Subcutaneous adipose tissue (tissue), 4 donors: ENCODE data around the gene BTBD7. TPM values are rescaled to one million over a fixed set of nuclear protein-coding genes. Genes with fewer than 3 reads are reported as not detected.

Source experiments
- total RNA-seq, 4 donors: library from RNA; depleted of rRNA; stranded (reverse); fragments of >200 nt; gene quantifications; one replicate each; pipeline ENCODE4 v1.1.0, GENCODE V29; 2016
- TF ChIP-seq, protein P1 (sequence below): fragments of 450-650 bp; IDR thresholded peaks from one replicate; pipeline ENCODE4 v1.5.1; 2016; ENCODE audit warnings: low read depth, mild to moderate bottlenecking, control low read depth, antibody characterized with exemption, moderate library complexity

BTBD7 gene
- total RNA-seq, 4 donors from 2014 or later = 20.1 to 37.0 (median 23.7) TPM

DNA sequence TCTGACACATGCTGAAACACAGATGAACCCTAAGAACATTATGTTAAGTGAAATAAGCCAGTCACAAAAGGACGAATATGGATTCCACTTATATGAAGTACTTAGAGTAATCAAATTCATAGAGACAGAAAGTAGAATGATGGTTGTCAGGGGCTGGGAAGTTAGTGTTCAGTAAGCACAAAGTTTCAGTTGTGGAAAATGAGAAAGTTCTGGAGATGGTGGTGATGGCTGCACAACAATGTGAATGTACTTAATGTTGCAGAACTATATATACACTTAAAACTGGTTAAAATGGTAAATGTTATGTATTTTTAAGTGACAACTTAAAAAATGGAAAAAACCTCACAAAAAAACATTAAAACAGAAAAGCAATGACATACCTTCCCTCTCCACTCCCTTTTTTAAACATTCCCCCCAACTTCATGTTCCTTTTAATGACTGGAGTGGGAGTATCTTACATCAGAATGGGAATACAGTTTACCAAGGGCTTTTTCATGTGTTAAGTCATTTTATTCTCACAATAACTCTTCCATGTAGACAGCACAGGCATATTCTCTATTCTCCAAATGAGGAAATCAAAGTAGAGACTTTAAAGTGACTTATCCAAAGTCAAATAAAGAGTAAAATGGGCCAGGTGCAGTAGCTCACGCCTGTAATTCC, 24.0 kb downstream of the BTBD7 start:
- TF ChIP-seq, protein P1, sequence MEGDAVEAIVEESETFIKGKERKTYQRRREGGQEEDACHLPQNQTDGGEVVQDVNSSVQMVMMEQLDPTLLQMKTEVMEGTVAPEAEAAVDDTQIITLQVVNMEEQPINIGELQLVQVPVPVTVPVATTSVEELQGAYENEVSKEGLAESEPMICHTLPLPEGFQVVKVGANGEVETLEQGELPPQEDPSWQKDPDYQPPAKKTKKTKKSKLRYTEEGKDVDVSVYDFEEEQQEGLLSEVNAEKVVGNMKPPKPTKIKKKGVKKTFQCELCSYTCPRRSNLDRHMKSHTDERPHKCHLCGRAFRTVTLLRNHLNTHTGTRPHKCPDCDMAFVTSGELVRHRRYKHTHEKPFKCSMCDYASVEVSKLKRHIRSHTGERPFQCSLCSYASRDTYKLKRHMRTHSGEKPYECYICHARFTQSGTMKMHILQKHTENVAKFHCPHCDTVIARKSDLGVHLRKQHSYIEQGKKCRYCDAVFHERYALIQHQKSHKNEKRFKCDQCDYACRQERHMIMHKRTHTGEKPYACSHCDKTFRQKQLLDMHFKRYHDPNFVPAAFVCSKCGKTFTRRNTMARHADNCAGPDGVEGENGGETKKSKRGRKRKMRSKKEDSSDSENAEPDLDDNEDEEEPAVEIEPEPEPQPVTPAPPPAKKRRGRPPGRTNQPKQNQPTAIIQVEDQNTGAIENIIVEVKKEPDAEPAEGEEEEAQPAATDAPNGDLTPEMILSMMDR = no peak

DNA sequence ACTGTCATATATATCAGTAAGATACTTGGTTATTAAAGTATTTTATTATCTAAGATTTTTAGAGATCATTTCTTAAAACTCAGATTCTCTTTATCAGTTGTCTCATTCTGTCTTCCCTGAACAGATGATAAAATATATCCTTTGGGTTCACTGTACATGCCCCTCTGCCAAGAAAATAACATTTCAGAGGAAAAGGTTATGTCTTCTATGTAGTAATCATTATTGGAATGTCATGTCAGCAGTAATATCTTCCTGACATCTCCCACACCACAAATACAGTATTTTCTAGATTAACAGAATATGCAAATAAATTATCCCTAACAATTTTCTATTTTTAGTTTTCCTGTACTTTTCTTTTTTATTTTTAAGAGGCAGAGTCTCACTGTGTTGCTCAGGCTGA, 26.0 kb downstream of the BTBD7 start:
- TF ChIP-seq, protein P1 = no peak

DNA sequence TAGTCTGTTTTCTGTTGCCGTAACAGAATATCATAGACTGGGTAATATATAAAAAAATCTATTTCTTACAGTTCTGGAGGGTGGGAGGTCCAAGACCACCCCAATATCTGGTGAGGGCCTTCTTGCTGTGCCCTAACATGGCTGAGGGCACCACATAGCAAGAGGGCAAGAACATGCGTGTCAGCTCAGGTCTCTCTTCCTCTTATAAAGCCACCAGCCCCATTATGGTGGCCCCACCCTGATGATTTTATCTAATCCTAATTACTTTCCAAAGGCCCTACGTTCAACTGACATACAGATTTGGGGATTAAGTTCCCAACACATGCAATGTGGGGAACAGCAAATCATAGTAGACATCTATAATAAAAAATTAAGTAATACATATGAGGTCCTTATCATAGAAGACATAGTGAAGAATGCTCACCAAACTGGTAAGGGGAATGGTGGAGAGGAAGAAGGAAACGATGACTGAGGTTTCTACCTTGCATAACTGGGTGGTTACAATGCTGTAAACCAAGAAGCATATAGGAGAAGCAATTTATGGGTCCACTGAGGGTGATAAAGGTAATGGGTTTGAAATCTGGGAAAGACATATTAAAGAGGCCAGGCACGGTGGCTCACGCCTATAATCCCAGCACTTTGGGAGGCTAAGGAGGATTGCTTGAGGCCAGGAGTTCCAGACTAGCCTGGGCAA, 27.0 kb downstream of the BTBD7 start:
- TF ChIP-seq, protein P1 = no peak

DNA sequence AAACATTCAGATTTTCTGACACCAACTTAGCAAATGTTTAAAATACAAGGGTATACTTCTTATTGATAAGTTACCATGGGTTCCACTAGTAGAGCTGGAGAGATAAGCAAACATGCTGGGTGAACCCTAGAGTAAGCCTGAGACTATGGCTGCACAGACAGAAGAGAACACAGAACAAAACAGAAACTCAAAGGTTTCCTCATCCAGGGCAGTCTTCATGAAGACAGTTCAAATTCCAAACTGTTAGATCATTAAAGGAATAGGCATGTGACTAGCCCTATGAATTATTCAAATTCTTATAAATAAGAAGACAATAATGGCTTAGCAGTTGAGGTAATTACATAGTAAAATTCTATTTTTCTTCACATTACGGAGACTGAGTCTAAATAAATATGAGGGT, 28.1 kb downstream of the BTBD7 start:
- TF ChIP-seq, protein P1 = no peak

DNA sequence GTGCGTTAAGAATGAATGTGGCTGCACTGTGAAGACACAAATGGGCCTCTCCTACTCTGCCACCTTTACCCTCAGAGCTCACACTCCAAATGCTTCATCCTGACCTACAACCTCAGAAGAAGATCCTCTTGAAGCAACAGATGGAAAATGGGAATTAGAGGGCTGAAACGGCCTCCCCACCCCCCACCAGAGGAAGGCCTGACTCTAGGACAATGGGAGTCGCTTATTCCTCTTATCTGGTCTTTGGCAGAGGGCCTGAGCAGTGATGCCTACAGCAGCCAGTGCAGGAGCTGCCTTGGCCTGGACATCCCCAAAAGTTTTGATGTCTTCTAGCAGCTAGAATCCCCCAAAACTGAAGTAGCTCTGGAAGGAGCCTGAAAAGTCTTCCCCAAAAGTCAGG, 29.2 kb downstream of the BTBD7 start:
- TF ChIP-seq, protein P1 = no peak

DNA sequence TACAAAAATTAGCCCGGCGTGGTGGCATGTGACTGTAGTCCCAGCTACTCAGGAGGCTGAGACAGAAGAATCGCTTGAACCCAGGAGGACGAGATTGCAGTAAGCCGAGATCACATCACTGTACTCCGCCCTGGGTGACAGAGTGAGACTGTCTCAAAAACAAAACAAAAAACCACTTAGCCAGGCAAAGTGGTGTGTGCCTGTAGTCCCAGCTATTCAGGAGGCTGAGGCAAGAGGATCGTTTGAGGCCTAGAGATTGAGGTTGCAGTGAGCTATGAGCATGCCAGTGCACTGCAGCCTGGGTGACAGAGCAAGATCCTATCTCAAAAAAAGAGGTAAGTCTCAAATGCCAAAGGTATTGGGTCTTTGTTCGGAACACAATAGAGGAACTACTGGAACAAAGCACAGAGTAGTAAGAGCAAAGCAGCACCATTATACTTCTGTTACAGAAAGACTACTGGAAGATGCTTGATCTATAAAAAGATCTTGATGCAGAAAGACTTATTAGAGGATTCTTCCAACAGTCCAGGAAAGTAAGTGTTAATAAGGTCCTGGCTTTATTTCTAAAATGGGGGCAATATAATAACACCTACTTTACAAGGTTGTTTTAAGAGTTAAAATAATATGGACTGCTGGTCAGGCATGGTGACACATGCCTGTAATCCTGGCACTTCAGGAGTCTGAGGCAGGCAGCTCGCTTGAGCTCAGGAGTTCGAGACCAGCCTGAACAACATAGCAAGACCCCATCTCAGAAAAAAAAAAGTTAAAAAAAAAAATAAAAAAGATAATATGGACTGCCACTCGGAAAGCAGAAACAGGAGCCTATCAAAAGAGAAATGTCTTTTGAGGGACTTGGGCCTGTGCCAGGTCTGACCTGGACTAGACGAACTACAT, 29.9 kb downstream of the BTBD7 start:
- TF ChIP-seq, protein P1 = no peak
